Gastroesophageal sphincter (tissue), 3 donors: ENCODE results near the gene TACSTD2.

Source experiments
- POLR2AphosphoS5 ChIP-seq: sonication (generic); formaldehyde crosslinking; IDR thresholded peaks from one replicate; pipeline ENCODE4 v1.6.1; 2017; ENCODE audit warnings: antibody characterized with exemption
- TF ChIP-seq, protein P1 (sequence below), 4 experiments: fragments of 200-600 bp in 2 of 4; fragments of 450-650 bp in 2 of 4; sonication (generic) in 1 of 4; IDR thresholded peaks; one replicate each; pipeline ENCODE4 v1.5.1; 2017 to 2019; ENCODE audit warnings: antibody characterized with exemption in 4 of 4, mild to moderate bottlenecking in 2 of 4, moderate library complexity in 2 of 4

DNA sequence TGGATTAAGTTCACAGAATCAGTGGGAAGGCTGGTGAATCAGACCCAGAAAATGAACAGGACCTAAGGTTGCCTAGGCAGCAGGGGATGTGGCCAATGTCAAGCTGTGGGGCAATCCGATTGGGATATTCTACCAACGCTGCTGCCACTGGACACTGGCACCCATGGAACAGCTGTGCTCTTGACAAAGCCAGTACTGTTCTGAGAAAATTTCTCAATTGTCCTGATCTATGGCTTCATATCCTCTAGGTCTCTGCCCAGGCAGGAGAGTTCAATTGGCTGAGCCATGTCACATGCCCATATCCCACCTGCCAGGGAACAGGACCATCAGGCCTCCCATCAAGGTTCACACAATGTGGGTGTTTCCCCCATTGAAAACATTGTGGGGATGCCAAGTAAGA, 6.2 kb downstream of the TACSTD2 start:
- no peak for TF ChIP-seq POLR2AphosphoS5
- TF ChIP-seq, protein P1, sequence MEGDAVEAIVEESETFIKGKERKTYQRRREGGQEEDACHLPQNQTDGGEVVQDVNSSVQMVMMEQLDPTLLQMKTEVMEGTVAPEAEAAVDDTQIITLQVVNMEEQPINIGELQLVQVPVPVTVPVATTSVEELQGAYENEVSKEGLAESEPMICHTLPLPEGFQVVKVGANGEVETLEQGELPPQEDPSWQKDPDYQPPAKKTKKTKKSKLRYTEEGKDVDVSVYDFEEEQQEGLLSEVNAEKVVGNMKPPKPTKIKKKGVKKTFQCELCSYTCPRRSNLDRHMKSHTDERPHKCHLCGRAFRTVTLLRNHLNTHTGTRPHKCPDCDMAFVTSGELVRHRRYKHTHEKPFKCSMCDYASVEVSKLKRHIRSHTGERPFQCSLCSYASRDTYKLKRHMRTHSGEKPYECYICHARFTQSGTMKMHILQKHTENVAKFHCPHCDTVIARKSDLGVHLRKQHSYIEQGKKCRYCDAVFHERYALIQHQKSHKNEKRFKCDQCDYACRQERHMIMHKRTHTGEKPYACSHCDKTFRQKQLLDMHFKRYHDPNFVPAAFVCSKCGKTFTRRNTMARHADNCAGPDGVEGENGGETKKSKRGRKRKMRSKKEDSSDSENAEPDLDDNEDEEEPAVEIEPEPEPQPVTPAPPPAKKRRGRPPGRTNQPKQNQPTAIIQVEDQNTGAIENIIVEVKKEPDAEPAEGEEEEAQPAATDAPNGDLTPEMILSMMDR (IDR thresholded peaks at IDR 0.05): no peak
